Measurements from ENCODE around the gene C6orf136.

- TF ChIP-seq CTCF (IDR thresholded peaks at IDR 0.05) (no peak), POLR2AphosphoS5 (IDR thresholded peaks at IDR 0.05) (peak in 2 of 4 donors; percentile 2 to 4)
Measured at GRCh38 chr6:30599625-30600324, 47.2 kb upstream of the C6orf136 start.

Measured in sigmoid colon (tissue), 4 donors.